Measurements from ENCODE around the gene DDX10.

Gene DDX10

GRCh38 chr11:108958368-108959104 lies 293.7 kb downstream of the DDX10 start:
- no peak for DNase-seq

- no peak for DNase-seq
Observed at GRCh38 chr11:108959105-108959761, 294.4 kb downstream of the DDX10 start.

DNA sequence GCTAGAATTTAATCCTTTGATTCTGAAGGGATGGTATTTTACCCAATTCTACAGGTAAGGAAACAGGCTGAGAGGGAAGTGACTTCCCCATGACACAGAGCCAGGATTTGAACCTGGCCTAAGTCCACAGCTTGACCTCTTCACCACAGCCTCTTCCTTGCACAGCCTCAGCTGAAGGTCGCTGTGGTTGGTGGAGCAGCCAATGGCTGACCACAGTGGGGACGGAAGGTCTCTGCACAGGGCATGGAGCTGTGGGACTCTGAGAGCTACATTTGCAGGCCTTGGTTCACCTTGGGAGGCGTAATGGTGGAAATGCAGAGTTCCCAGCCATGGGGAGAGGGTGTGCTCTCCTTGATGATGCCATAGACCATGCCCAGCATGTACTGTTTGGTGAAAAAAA lies 295.0 kb downstream of the DDX10 start:
- DNase-seq: no peak

GRCh38 chr11:108960501-108960900 lies 295.6 kb downstream of the DDX10 start:
- no peak for DNase-seq

GRCh38 chr11:108961095-108961494 lies 296.2 kb downstream of the DDX10 start:
- DNase-seq: no peak

GRCh38 chr11:108963118-108963517 lies 298.2 kb downstream of the DDX10 start:
- no peak for DNase-seq

GRCh38 chr11:108965306-108966001 lies 300.6 kb downstream of the DDX10 start:
- DNase-seq: no peak

DNA sequence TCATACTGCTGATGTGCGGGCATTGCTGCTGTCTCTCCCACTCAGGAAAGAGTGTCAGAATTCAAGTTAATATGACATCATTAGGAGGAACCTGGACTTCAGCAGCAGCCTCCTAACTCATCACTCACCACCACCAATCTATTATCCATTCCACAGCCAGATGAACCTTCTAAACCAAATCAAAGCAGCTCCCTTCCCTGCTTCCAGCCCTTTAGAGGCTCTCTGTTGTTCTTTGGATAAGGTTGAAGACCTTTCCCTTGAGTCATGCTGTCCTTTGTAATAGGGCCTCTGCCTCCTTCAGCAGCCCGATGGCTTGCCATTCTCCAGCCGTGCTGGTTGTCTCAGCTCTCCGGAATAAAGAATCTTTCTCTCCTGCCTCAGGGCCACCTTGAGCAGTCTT lies 301.3 kb downstream of the DDX10 start:
- DNase-seq: no peak

- DNase-seq: no peak
Observed at GRCh38 chr11:108966978-108967377, 302.1 kb downstream of the DDX10 start.

GRCh38 chr11:108967571-108967970 lies 302.7 kb downstream of the DDX10 start:
- DNase-seq: no peak

DNA sequence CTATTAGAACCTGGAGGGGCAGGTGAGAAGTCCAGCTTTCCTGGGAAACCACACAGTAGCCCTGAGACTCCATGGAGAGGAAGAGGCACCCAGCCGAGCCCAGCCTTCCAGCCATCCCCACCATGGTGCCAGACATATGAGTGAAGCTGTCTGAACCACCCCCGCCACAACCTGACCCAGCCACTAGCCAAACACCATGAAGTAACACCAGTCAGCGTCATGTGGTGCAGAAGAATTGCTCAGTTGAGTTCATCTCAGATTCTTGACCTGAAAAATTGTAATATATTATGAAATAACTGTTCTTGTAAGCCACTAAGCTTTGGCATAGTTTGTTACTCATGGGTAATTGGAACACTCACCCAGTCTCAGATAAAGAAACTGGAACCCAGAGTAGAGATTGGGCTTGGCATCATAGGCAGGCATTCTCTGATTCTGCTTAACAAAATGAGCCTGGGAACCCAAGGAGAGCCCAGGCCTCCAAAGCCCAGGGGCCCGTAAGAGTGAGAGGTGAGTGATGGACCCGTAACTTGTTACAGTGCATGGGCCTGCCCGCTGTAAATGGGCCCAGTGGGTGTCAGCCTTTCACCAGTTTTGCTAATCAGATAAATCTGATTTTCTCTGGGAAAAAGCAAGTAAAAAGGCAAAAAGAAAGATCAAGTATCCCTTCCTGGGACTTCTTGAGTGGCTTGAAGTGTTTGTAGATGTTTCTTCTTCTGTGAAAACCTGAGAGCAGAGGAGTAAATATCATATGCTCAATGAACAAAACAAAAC lies 305.5 kb downstream of the DDX10 start:
- DNase-seq: no peak

GRCh38 chr11:108973402-108974162 lies 308.7 kb downstream of the DDX10 start:
- no peak for DNase-seq

DNA sequence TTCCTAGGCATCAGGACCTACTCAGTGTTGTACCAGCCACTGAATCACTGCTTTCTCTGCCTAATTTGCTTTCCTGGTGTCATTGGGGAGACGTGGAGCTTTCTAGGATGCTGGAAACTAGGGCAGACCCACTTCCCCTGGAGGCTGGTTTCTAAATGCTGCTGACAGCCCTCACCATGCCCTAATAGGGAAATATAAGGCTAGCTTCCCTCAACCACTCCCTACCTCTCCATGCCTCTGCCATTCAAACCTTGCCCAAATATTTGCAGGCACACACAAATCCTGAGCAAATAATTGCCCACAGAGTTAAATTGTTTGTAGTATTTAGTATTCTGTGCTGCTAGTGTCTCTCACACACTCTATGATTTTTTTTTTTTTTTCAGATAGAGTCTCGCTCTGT lies 310.2 kb downstream of the DDX10 start:
- DNase-seq: no peak

GRCh38 chr11:108975641-108976071 lies 310.8 kb downstream of the DDX10 start:
- DNase-seq: no peak

DNA sequence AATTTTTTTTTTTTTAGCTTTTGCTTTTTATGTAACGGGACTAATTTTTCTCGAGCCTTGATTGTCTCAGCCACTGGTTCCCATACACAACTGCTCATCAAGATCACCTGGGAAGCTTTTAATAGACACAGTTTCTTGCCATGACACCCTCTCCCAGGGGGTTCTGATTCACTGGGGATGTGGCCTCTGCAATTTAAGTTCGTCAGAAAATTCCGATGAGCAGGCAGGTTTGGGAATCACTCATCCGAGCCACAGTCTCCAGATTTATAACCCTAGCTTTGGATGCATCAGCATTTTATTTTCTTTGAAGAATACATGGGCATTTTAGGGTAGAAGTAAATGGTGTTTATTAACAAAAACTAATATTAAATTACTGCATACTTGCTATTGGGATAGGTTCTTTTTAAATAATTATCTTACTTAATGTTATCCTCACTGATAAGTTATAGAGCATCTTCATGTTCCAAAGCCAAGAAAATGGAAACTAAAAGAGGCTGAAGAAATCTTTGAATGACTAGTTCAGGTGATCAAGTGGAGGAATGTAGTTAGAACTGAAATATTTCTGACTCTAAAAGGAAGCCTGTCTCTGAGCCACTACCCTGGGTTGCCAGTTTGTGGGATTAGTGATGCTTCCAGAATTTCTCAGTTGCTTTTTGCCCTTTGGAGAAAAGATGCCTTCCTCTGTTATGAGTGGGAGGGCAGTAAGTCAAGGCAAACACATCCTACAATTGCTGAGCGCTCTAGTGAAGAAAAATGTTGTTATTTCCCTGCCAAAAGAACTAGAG lies 319.0 kb downstream of the DDX10 start:
- DNase-seq: no peak

DNA sequence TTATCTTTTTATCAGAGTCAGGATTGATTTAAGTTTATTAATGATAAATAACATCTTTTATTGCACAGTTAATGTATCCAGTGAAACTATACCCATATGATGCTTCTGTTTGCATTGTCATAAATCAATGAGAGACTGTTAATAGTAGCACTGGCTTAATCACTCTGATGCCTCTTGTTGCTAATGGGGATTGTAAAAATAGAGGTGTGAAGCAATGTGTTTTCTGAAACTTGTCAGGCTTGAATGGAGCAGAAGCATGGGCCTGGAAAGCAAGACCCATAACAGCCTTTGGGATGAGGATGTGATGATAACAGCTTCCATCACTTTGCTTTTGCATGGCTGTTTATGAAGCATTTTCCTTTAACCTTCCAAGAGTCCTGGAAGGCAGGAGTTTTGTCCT lies 319.7 kb downstream of the DDX10 start:
- no peak for DNase-seq

- no peak for DNase-seq
Observed at GRCh38 chr11:108985236-108985944, 320.5 kb downstream of the DDX10 start.

DNA sequence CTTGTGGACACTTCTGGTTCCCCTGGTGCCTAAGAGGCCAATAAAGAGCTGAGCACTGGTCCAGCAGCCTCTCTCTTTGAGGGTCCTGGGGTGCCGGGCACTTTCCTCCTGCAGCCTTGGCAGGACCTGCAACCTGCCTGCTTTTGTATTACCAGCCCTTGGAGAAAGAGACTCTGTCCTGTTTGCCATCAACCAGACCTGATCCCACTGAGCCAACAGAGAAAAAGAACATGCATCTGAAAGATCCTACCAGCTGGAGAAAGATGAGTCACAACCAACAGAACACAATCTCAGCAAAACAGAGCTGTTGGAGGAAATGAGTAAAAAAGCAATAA lies 321.0 kb downstream of the DDX10 start:
- no peak for DNase-seq

Data from CD4-positive, alpha-beta T cell treated with Interleukin-17A for 1 hour (primary cell).